HepG2 (cell line): ENCODE data around the gene SCUBE1. TPM values are rescaled to one million over a fixed set of nuclear protein-coding genes. Genes with fewer than 3 reads are reported as not detected.

Experiments used
- ATF6 ChIP-seq: sonication (generic); formaldehyde crosslinking; conservative IDR thresholded peaks from 2 replicates; pipeline ENCODE4 v1.4.0; 2020; ENCODE audit warnings: missing genetic modification reagents
- BCL6 ChIP-seq: IDR thresholded peaks from 2 replicates; pipeline ENCODE4 v1.6.1; 2016; ENCODE audit warnings: missing genetic modification reagents, missing compliant biosample characterization
- CBFB ChIP-seq: sonication (generic); formaldehyde crosslinking; IDR thresholded peaks from 2 replicates; pipeline ENCODE4 v1.4.0; 2020; ENCODE audit warnings: missing genetic modification reagents
- CBX1 ChIP-seq: IDR thresholded peaks from one replicate; pipeline ENCODE4 v1.6.1; 2016; ENCODE audit warnings: antibody characterized with exemption, low read depth
- FLYWCH1 ChIP-seq: sonication (generic); formaldehyde crosslinking; IDR thresholded peaks from 2 replicates; pipeline ENCODE4 v1.8.1; 2023; ENCODE audit warnings: mild to moderate bottlenecking, missing genetic modification reagents
- KAT8 ChIP-seq: IDR thresholded peaks from 2 replicates; pipeline ENCODE4 v1.6.1; 2016; ENCODE audit warnings: missing genetic modification reagents, missing compliant biosample characterization
- MXI1 ChIP-seq: IDR thresholded peaks from 3 replicates; pipeline ENCODE4 v1.6.1; 2012; ENCODE audit warnings: low read depth, low read length, inconsistent platforms, borderline replicate concordance
- MYC ChIP-seq: sonication (generic); formaldehyde crosslinking; IDR thresholded peaks from 2 replicates; pipeline ENCODE4 v1.9.0; 2021; ENCODE audit warnings: missing genetic modification reagents, borderline replicate concordance
- NFE2L1 ChIP-seq: sonication (generic); formaldehyde crosslinking; IDR thresholded peaks from 2 replicates; pipeline ENCODE4 v1.4.0; 2020; ENCODE audit warnings: missing genetic modification reagents, mild to moderate bottlenecking, borderline replicate concordance
- NFE2L2 ChIP-seq: fragments of 150-350 bp; IDR thresholded peaks from 2 replicates; pipeline ENCODE4 v1.6.1; 2014; ENCODE audit warnings: low read length
- PAF1 ChIP-seq: IDR thresholded peaks from 2 replicates; pipeline ENCODE4 v1.6.1; 2016; ENCODE audit warnings: missing genetic modification reagents, missing compliant biosample characterization
- SOX5 ChIP-seq: IDR thresholded peaks from 2 replicates; pipeline ENCODE4 v1.6.1; 2016; ENCODE audit warnings: borderline replicate concordance
- ZBTB8A ChIP-seq: sonication (generic); formaldehyde crosslinking; IDR thresholded peaks from 2 replicates; pipeline ENCODE4 v1.4.0; 2020; ENCODE audit warnings: mild to moderate bottlenecking, low read depth, missing genetic modification reagents, borderline replicate concordance
- ZFYVE20 ChIP-seq: sonication (generic); formaldehyde crosslinking; IDR thresholded peaks from 2 replicates; pipeline ENCODE4 v1.8.0; 2023; ENCODE audit warnings: low read depth, mild to moderate bottlenecking, moderate library complexity, missing genetic modification reagents, borderline replicate concordance
- ZMYM4 ChIP-seq: sonication (generic); formaldehyde crosslinking; IDR thresholded peaks from 2 replicates; pipeline ENCODE4 v1.8.1; 2023; ENCODE audit warnings: mild to moderate bottlenecking, missing genetic modification reagents
- ZNF292 ChIP-seq: sonication (generic); formaldehyde crosslinking; IDR thresholded peaks from 2 replicates; pipeline ENCODE4 v1.8.1; 2022; ENCODE audit warnings: mild to moderate bottlenecking, low read depth, missing genetic modification reagents, borderline replicate concordance
- ZNF414 ChIP-seq: sonication (generic); formaldehyde crosslinking; IDR thresholded peaks from 2 replicates; pipeline ENCODE4 v1.5.0; 2020; ENCODE audit warnings: missing genetic modification reagents
- ZNF543 ChIP-seq: sonication (generic); formaldehyde crosslinking; IDR thresholded peaks from 2 replicates; pipeline ENCODE4 v1.4.0; 2020; ENCODE audit warnings: mild to moderate bottlenecking, missing genetic modification reagents
- ZNF547 ChIP-seq: sonication (generic); formaldehyde crosslinking; IDR thresholded peaks from 2 replicates; pipeline ENCODE4 v1.5.1; 2020; ENCODE audit warnings: mild to moderate bottlenecking, missing genetic modification reagents
- ZNF567 ChIP-seq: sonication (generic); formaldehyde crosslinking; IDR thresholded peaks from 2 replicates; pipeline ENCODE4 v1.8.1; 2023; ENCODE audit warnings: mild to moderate bottlenecking, missing genetic modification reagents, borderline replicate concordance
- ZNF607 ChIP-seq: sonication (generic); formaldehyde crosslinking; IDR thresholded peaks from 2 replicates; pipeline ENCODE4 v1.5.1; 2020; ENCODE audit warnings: missing genetic modification reagents, mild to moderate bottlenecking, borderline replicate concordance
- ZNF749 ChIP-seq: sonication (generic); formaldehyde crosslinking; IDR thresholded peaks from 2 replicates; pipeline ENCODE4 v1.8.0; 2022; ENCODE audit warnings: mild to moderate bottlenecking, missing genetic modification reagents, moderate library complexity, borderline replicate concordance
- polyA plus RNA-seq, 8 experiments: library from polyadenylated mRNA; depleted of rRNA in 3 of 8; stranded (reverse) in 7 of 8; unstranded in 1 of 8; fragments of >200 nt; fragmentation: Illumina TruSeq in 4 of 8; extraction: Trizol in 4 of 8; gene quantifications; 2 replicates each; pipeline versions ENCODE4 v1.2.1 to v1.2.3, GENCODE V29; 2011 to 2016; ENCODE audit warnings: low read depth in 4 of 8, missing spikeins in 1 of 8, mixed read lengths in 1 of 8; ENCODE audit not compliant: insufficient read depth in 1 of 8
- total RNA-seq, 5 experiments: library from RNA; depleted of rRNA; stranded (reverse); fragments of >200 nt; fragmentation: Illumina TruSeq; extraction: Trizol; gene quantifications; 2 replicates each; pipeline ENCODE4 v1.2.3, GENCODE V29; 2016; ENCODE audit warnings: low read depth in 1 of 5
- TF ChIP-seq, protein P1 (sequence below): IDR thresholded peaks from 2 replicates; pipeline ENCODE4 v1.6.1; 2016; ENCODE audit warnings: missing genetic modification reagents, missing compliant biosample characterization
- TF ChIP-seq, protein P2 (sequence below): sonication (generic); formaldehyde crosslinking; IDR thresholded peaks from 2 replicates; pipeline ENCODE4 v1.5.0; 2020; ENCODE audit warnings: mild to moderate bottlenecking, missing genetic modification reagents, borderline replicate concordance

The SCUBE1 gene
- total and polyA plus RNA-seq, 2 of the 13 experiments (the other 11 are each of a cell fraction or from before 2014, with no cell fraction given), result under 0.01 to 0.05 TPM

GRCh38 chr22:43187171-43188099, 155.7 kb downstream of the SCUBE1 start (continued):
- TF ChIP-seq CBX1 (peak; percentile 87), ZBTB8A (CRISPR knock-in tag) (no peak), PAF1 (CRISPR knock-in tag) (no peak), ZMYM4 (peak; percentile 83), ZNF547 (no peak), NFE2L2 (no peak), ZNF749 (CRISPR knock-in tag) (no peak), ZNF607 (CRISPR knock-in tag) (peak; percentile 18; the same call in 1 of the 2 replicates), ATF6 (CRISPR knock-in tag) (no peak; the same call in 1 of the 2 replicates), ZFYVE20 (CRISPR knock-in tag) (no peak), ZNF543 (CRISPR knock-in tag) (no peak), BCL6 (CRISPR knock-in tag) (no peak), NFE2L1 (CRISPR knock-in tag) (no peak), ZNF414 (CRISPR knock-in tag) (no peak), MXI1 (peak; percentile 73; the same call in 2 of the 3 replicates), ZNF567 (CRISPR knock-in tag) (peak; percentile 90; the same call in 1 of the 2 replicates), MYC (CRISPR knock-in tag) (peak; percentile 75), FLYWCH1 (CRISPR knock-in tag) (no peak), SOX5 (CRISPR knock-in tag) (peak; percentile 61; the same call in 1 of the 2 replicates), CBFB (peak; percentile 89), KAT8 (CRISPR knock-in tag) (peak; percentile 96), ZNF292 (CRISPR knock-in tag) (no peak)
- TF ChIP-seq, protein P1, sequence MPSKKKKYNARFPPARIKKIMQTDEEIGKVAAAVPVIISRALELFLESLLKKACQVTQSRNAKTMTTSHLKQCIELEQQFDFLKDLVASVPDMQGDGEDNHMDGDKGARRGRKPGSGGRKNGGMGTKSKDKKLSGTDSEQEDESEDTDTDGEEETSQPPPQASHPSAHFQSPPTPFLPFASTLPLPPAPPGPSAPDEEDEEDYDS, result peak; percentile 86
- TF ChIP-seq, protein P2, sequence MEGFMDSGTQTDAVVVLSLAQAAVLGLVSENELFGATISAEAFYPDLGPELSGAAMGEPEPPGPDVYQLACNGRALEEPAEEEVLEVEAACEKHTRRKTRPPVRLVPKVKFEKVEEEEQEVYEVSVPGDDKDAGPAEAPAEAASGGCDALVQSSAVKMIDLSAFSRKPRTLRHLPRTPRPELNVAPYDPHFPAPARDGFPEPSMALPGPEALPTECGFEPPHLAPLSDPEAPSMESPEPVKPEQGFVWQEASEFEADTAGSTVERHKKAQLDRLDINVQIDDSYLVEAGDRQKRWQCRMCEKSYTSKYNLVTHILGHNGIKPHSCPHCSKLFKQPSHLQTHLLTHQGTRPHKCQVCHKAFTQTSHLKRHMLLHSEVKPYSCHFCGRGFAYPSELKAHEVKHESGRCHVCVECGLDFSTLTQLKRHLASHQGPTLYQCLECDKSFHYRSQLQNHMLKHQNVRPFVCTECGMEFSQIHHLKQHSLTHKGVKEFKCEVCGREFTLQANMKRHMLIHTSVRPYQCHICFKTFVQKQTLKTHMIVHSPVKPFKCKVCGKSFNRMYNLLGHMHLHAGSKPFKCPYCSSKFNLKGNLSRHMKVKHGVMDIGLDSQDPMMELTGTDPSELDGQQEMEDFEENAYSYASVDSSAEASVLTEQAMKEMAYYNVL (CRISPR knock-in tag), result no peak
